ENCODE results near the gene SEZ6L.

The SEZ6L gene

GRCh38 chr22:26169315-26170111, at the start of gene SEZ6L:
Gene SEZ6L, plus strand, starts transcription at chr22:26169462. Its CDS starts 208 bp downstream, at chr22:26169670.
- peak; percentile 67 for DNase-seq

GRCh38 chr22:26122920-26123468, 46.3 kb upstream of the SEZ6L start:
- DNase-seq = no peak

- DNase-seq = peak; percentile 89
Observed at GRCh38 chr22:26124991-26125725, 44.1 kb upstream of the SEZ6L start.

- DNase-seq = no peak
Observed at GRCh38 chr22:26127126-26127525, 42.1 kb upstream of the SEZ6L start.

GRCh38 chr22:26127556-26127955, 41.7 kb upstream of the SEZ6L start:
- no peak for DNase-seq

GRCh38 chr22:26131589-26132154, 37.6 kb upstream of the SEZ6L start:
- no peak for DNase-seq

- DNase-seq = peak; percentile 13
Observed at GRCh38 chr22:26134654-26135330, 34.5 kb upstream of the SEZ6L start.

GRCh38 chr22:26135806-26136205, 33.5 kb upstream of the SEZ6L start:
- no peak for DNase-seq

GRCh38 chr22:26139310-26139709, 30.0 kb upstream of the SEZ6L start:
- no peak for DNase-seq

- DNase-seq = no peak
Observed at GRCh38 chr22:26141831-26142230, 27.4 kb upstream of the SEZ6L start.

GRCh38 chr22:26143806-26144325, 25.4 kb upstream of the SEZ6L start:
- DNase-seq = peak; percentile 50

GRCh38 chr22:26159886-26160285, 9.4 kb upstream of the SEZ6L start:
- DNase-seq = no peak

GRCh38 chr22:26161746-26162145, 7.5 kb upstream of the SEZ6L start:
- no peak for DNase-seq

- no peak for DNase-seq
Observed at GRCh38 chr22:26162926-26163325, 6.3 kb upstream of the SEZ6L start.

GRCh38 chr22:26164174-26164573, 5.1 kb upstream of the SEZ6L start:
- DNase-seq = no peak

- DNase-seq = peak; percentile 71
Observed at GRCh38 chr22:26168330-26168851, 871 bp upstream of the SEZ6L start.

- peak; percentile 58 for DNase-seq
Observed at GRCh38 chr22:26168939-26169314, 335 bp upstream of the SEZ6L start.

GRCh38 chr22:26170112-26170492, 840 bp downstream of the SEZ6L start:
- peak; percentile 43 for DNase-seq

- DNase-seq = peak; percentile 51
Observed at GRCh38 chr22:26170795-26171580, 1.7 kb downstream of the SEZ6L start.

GRCh38 chr22:26172389-26172990, 3.2 kb downstream of the SEZ6L start:
- peak; percentile 81 for DNase-seq

GRCh38 chr22:26174280-26174679, 5.0 kb downstream of the SEZ6L start:
- DNase-seq = peak; percentile 80

Data from NCI-H82 (cell line).